Activated naive CD4-positive, alpha-beta T cell treated with Interleukin-2 at 50 U/mL for 16 hours (primary cell): Measurements from ENCODE around the gene SUMO3.
A peak's percentile ranks its signal among the peaks of the same experiment; 100 is the strongest.

Experiments
- DNase-seq: peaks from one replicate; pipeline ENCODE4 v3.0.0-alpha.2; 2020

The SUMO3 gene

GRCh38 chr21:44778094-44778493, 39.8 kb downstream of the SUMO3 start:
- no peak for DNase-seq

GRCh38 chr21:44774972-44775371, 42.9 kb downstream of the SUMO3 start:
- DNase-seq: no peak

GRCh38 chr21:44773291-44773932, 44.5 kb downstream of the SUMO3 start:
- no peak for DNase-seq

GRCh38 chr21:44771896-44772525, 45.9 kb downstream of the SUMO3 start:
- no peak for DNase-seq

GRCh38 chr21:44767834-44768831, 49.7 kb downstream of the SUMO3 start:
- no peak for DNase-seq

- no peak for DNase-seq
Observed at GRCh38 chr21:44766818-44767354, 51.0 kb downstream of the SUMO3 start.

- DNase-seq: no peak
Observed at GRCh38 chr21:44766014-44766817, 51.6 kb downstream of the SUMO3 start.

- DNase-seq: peak; percentile 30
Observed at GRCh38 chr21:44765231-44766013, 52.4 kb downstream of the SUMO3 start.

GRCh38 chr21:44764319-44765230, 53.3 kb downstream of the SUMO3 start:
- no peak for DNase-seq

GRCh38 chr21:44763451-44764318, 54.2 kb downstream of the SUMO3 start:
- DNase-seq: no peak

GRCh38 chr21:44763050-44763378, 54.8 kb downstream of the SUMO3 start:
- no peak for DNase-seq

GRCh38 chr21:44762221-44763049, 55.4 kb downstream of the SUMO3 start:
- no peak for DNase-seq

GRCh38 chr21:44761747-44762208, 56.1 kb downstream of the SUMO3 start:
- DNase-seq: no peak

- peak; percentile 15 for DNase-seq
Observed at GRCh38 chr21:44761011-44761729, 56.7 kb downstream of the SUMO3 start.

- no peak for DNase-seq
Observed at GRCh38 chr21:44760376-44760775, 57.5 kb downstream of the SUMO3 start.

GRCh38 chr21:44759628-44760285, 58.1 kb downstream of the SUMO3 start:
- DNase-seq: no peak
